ENCODE measurements around the gene LAS1L. TPM values are rescaled to one million over a fixed set of nuclear protein-coding genes. Genes with fewer than 3 reads are reported as not detected.
"Not testable (repeated sequence)": the region's sequence is repeated elsewhere in the genome, so short reads cannot be mapped to it uniquely, and the experiment has no call there.

LAS1L gene
- total RNA-seq = 10 to 100 TPM; 37.9 to 44.8 TPM

- peaks cover 2% of the 10 kb centered on the region in 2 donors for H3K36me3 Mint-ChIP-seq (ENCODE audit: insufficient read depth in 2 of 2)
- ATAC-seq (replicated peaks in 1 of 2) = peak; percentile 99
- no peaks in the 10 kb centered on the region for H3K27me3 Mint-ChIP-seq (ENCODE audit: low read depth)
These were observed at the start of gene LAS1L for GRCh38 chrX:65534450-65535292. LAS1L (minus strand) TSS chrX:65534787; CDS start chrX:65534715, 72 bp downstream.

GRCh38 chrX:65582450-65583082, 48.0 kb upstream of the LAS1L start:
- DNase-seq = peak in 1 of 2 donors; percentile 13
- peak; percentile 48 to 57 for ATAC-seq (replicated peaks in 1 of 2)
- H3K9me3 Mint-ChIP-seq = no peaks in the 10 kb centered on the region
- no peak overlapping the region for H3K27ac Mint-ChIP-seq
- no peak overlapping the region for H3K4me3 Mint-ChIP-seq
- H3K4me1 Mint-ChIP-seq (ENCODE audit: low read depth) = peaks cover 11% of the 10 kb centered on the region
- peaks cover 31% of the 10 kb centered on the region for H3K27me3 Mint-ChIP-seq (ENCODE audit: low read depth)
- no peaks in the 10 kb centered on the region for H3K36me3 Mint-ChIP-seq (ENCODE audit: insufficient read depth in 2 of 2)

More at GRCh38 chrX:65534450-65535292, at the start of gene LAS1L:
- peaks cover 16% of the 10 kb centered on the region for H3K4me1 Mint-ChIP-seq (ENCODE audit: low read depth)
- DNase-seq = peak; percentile 87 to 90
- H3K9me3 Mint-ChIP-seq = no peaks in the 10 kb centered on the region
- peak within 1 kb of the TSS; percentile 97 to 99 for H3K4me3 Mint-ChIP-seq
- H3K27ac Mint-ChIP-seq = peak within 1 kb of the TSS; percentile 99

- DNase-seq (peak; percentile 57 to 62), ATAC-seq (replicated peaks in 1 of 2) (peak; percentile 65 to 74)
- H3K9me3 Mint-ChIP-seq = no peaks in the 10 kb centered on the region
- no peaks in the 10 kb centered on the region for H3K36me3 Mint-ChIP-seq (ENCODE audit: insufficient read depth in 2 of 2)
- H3K4me1 Mint-ChIP-seq (ENCODE audit: low read depth) = peaks cover 11% of the 10 kb centered on the region
- H3K4me3 Mint-ChIP-seq = peak overlapping the region in 1 of 2 donors; percentile 46
- H3K27ac Mint-ChIP-seq = no peak overlapping the region
- peaks cover 24% of the 10 kb centered on the region for H3K27me3 Mint-ChIP-seq (ENCODE audit: low read depth)
These were observed 47.2 kb upstream of the LAS1L start for GRCh38 chrX:65581661-65582339.

GRCh38 chrX:65578346-65578745, 43.8 kb upstream of the LAS1L start:
- no peak for DNase-seq
- Mint-ChIP-seq H3K36me3 (ENCODE audit: insufficient read depth in 2 of 2) (no peaks in the 10 kb centered on the region), H3K27me3 (ENCODE audit: low read depth) (peaks cover 42% of the 10 kb centered on the region), H3K4me3 (no peak overlapping the region), H3K9me3 (no peaks in the 10 kb centered on the region), H3K4me1 (ENCODE audit: low read depth) (peaks cover 11% of the 10 kb centered on the region), H3K27ac (no peak overlapping the region)
- ATAC-seq (replicated peaks in 1 of 2) = no peak

GRCh38 chrX:65576160-65576559, 41.6 kb upstream of the LAS1L start:
- Mint-ChIP-seq H3K9me3 (no peaks in the 10 kb centered on the region), H3K36me3 (ENCODE audit: insufficient read depth in 2 of 2) (no peaks in the 10 kb centered on the region), H3K27ac (no peak overlapping the region), H3K27me3 (ENCODE audit: low read depth) (peaks cover 35% of the 10 kb centered on the region), H3K4me1 (ENCODE audit: low read depth) (no peaks in the 10 kb centered on the region), H3K4me3 (no peak overlapping the region)
- ATAC-seq (replicated peaks in 1 of 2) = no peak
- no peak for DNase-seq

- Mint-ChIP-seq H3K27me3 (ENCODE audit: low read depth) (peaks cover 25% of the 10 kb centered on the region), H3K27ac (no peak overlapping the region), H3K9me3 (no peaks in the 10 kb centered on the region), H3K4me3 (no peak overlapping the region), H3K4me1 (ENCODE audit: low read depth) (no peaks in the 10 kb centered on the region), H3K36me3 (ENCODE audit: insufficient read depth in 2 of 2) (no peaks in the 10 kb centered on the region)
- DNase-seq (no peak), ATAC-seq (replicated peaks in 1 of 2) (no peak)
These were observed 40.4 kb upstream of the LAS1L start for GRCh38 chrX:65575022-65575421.

GRCh38 chrX:65574356-65574755, 39.8 kb upstream of the LAS1L start:
- H3K9me3 Mint-ChIP-seq = no peaks in the 10 kb centered on the region
- H3K4me3 Mint-ChIP-seq = no peak overlapping the region
- peaks cover 26% of the 10 kb centered on the region for H3K27me3 Mint-ChIP-seq (ENCODE audit: low read depth)
- no peak overlapping the region for H3K27ac Mint-ChIP-seq
- H3K4me1 Mint-ChIP-seq (ENCODE audit: low read depth) = no peaks in the 10 kb centered on the region
- ATAC-seq (replicated peaks in 1 of 2) (no peak), DNase-seq (no peak)
- no peaks in the 10 kb centered on the region for H3K36me3 Mint-ChIP-seq (ENCODE audit: insufficient read depth in 2 of 2)

GRCh38 chrX:65572971-65573370, 38.4 kb upstream of the LAS1L start:
- ATAC-seq (replicated peaks in 1 of 2) (no peak), DNase-seq (no peak)
- no peaks in the 10 kb centered on the region for H3K4me1 Mint-ChIP-seq (ENCODE audit: low read depth)
- H3K27me3 Mint-ChIP-seq (ENCODE audit: low read depth) = peaks cover 38% of the 10 kb centered on the region
- H3K4me3 Mint-ChIP-seq = no peak overlapping the region
- H3K36me3 Mint-ChIP-seq (ENCODE audit: insufficient read depth in 2 of 2) = no peaks in the 10 kb centered on the region
- no peak overlapping the region for H3K27ac Mint-ChIP-seq
- H3K9me3 Mint-ChIP-seq = no peaks in the 10 kb centered on the region

GRCh38 chrX:65562850-65563249, 28.3 kb upstream of the LAS1L start:
- H3K4me1 Mint-ChIP-seq (ENCODE audit: low read depth); ATAC-seq (replicated peaks in 1 of 2); H3K9me3 Mint-ChIP-seq; H3K27ac Mint-ChIP-seq; H3K4me3 Mint-ChIP-seq; DNase-seq; H3K36me3 Mint-ChIP-seq (ENCODE audit: insufficient read depth in 2 of 2): not testable (repeated sequence)
- peaks cover 69% of the 10 kb centered on the region for H3K27me3 Mint-ChIP-seq (ENCODE audit: low read depth)

- no peak for DNase-seq
- Mint-ChIP-seq H3K4me1 (ENCODE audit: low read depth) (no peaks in the 10 kb centered on the region), H3K36me3 (ENCODE audit: insufficient read depth in 2 of 2) (no peaks in the 10 kb centered on the region), H3K27ac (no peak overlapping the region), H3K4me3 (no peak overlapping the region), H3K27me3 (ENCODE audit: low read depth) (peaks cover 50% of the 10 kb centered on the region), H3K9me3 (no peaks in the 10 kb centered on the region)
- ATAC-seq (replicated peaks in 1 of 2) = no peak
These were observed 17.1 kb upstream of the LAS1L start for GRCh38 chrX:65551489-65552339.

GRCh38 chrX:65551086-65551485, 16.5 kb upstream of the LAS1L start:
- Mint-ChIP-seq H3K27me3 (ENCODE audit: low read depth) (peaks cover 46% of the 10 kb centered on the region), H3K4me3 (no peak overlapping the region), H3K4me1 (ENCODE audit: low read depth) (no peaks in the 10 kb centered on the region), H3K27ac (no peak overlapping the region), H3K9me3 (no peaks in the 10 kb centered on the region), H3K36me3 (ENCODE audit: insufficient read depth in 2 of 2) (no peaks in the 10 kb centered on the region)
- ATAC-seq (replicated peaks in 1 of 2) (no peak), DNase-seq (no peak)

- H3K4me3 Mint-ChIP-seq = no peak overlapping the region
- ATAC-seq (replicated peaks in 1 of 2) = no peak
These were observed 10.9 kb upstream of the LAS1L start for GRCh38 chrX:65545456-65545855.

More at GRCh38 chrX:65545456-65545855, 10.9 kb upstream of the LAS1L start:
- Mint-ChIP-seq H3K27ac (no peak overlapping the region), H3K27me3 (ENCODE audit: low read depth) (peaks cover 30% of the 10 kb centered on the region), H3K9me3 (no peaks in the 10 kb centered on the region), H3K4me1 (ENCODE audit: low read depth) (no peaks in the 10 kb centered on the region), H3K36me3 (ENCODE audit: insufficient read depth in 2 of 2) (no peaks in the 10 kb centered on the region)
- no peak for DNase-seq

All from activated T-cell treated with anti-CD3 and anti-CD28 coated beads, Interleukin-2, amount 50 U/mL, for 72 hours (primary cell).